ENCODE data around the gene SYTL3. TPM values are rescaled to one million over a fixed set of nuclear protein-coding genes. Genes with fewer than 3 reads are reported as not detected.

SYTL3 gene
- total and polyA plus RNA-seq, 7 donors, result 1.7 to 17.3 (median 4.1) TPM

DNA sequence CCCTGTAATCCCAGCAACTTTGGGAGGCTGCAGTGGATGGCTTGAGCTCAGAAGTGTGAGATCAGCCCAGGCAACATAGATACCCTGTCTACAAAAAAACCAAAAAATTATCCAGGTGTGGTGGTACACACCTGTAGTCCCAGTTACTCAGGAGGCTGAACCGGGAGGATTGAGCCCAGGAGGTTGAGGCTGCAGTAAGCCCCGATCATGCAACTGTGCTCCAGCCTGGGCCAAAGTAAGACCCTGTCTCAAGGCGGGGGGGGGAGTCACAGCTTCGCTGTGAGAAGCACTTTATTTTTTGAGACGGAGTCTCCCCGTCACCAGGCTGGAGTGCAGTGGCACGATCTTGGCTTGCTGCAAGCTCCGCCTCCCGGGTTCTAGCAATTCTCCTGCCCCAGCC is 115.1 kb downstream of the SYTL3 start:
- 93 to 98% (median 97%) methylated on average over 9 of the region's 9 CpGs for WGBS, 3 donors
- ATAC-seq (no peak), DNase-seq (no peak)
- Histone ChIP-seq H3K27me3 (ENCODE audit: insufficient read depth in 3 of 3, low read length in 2 of 3) (no peaks in the 10 kb centered on the region), H3K36me3 (ENCODE audit: insufficient read depth in 1 of 2, low read depth in 1 of 2) (peaks cover 3 to 86% of the 10 kb centered on the region in 2 donors), H3K4me1 (no peaks in the 10 kb centered on the region), H3K9me3 (no peaks in the 10 kb centered on the region), H3K27ac (no peak overlapping the region), H3K4me3 (no peak overlapping the region)
- TF ChIP-seq, protein P1, sequence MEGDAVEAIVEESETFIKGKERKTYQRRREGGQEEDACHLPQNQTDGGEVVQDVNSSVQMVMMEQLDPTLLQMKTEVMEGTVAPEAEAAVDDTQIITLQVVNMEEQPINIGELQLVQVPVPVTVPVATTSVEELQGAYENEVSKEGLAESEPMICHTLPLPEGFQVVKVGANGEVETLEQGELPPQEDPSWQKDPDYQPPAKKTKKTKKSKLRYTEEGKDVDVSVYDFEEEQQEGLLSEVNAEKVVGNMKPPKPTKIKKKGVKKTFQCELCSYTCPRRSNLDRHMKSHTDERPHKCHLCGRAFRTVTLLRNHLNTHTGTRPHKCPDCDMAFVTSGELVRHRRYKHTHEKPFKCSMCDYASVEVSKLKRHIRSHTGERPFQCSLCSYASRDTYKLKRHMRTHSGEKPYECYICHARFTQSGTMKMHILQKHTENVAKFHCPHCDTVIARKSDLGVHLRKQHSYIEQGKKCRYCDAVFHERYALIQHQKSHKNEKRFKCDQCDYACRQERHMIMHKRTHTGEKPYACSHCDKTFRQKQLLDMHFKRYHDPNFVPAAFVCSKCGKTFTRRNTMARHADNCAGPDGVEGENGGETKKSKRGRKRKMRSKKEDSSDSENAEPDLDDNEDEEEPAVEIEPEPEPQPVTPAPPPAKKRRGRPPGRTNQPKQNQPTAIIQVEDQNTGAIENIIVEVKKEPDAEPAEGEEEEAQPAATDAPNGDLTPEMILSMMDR (IDR thresholded peaks at IDR 0.05), result no peak
- intact Hi-C loops (cut with DNase I), result no loop called here

DNA sequence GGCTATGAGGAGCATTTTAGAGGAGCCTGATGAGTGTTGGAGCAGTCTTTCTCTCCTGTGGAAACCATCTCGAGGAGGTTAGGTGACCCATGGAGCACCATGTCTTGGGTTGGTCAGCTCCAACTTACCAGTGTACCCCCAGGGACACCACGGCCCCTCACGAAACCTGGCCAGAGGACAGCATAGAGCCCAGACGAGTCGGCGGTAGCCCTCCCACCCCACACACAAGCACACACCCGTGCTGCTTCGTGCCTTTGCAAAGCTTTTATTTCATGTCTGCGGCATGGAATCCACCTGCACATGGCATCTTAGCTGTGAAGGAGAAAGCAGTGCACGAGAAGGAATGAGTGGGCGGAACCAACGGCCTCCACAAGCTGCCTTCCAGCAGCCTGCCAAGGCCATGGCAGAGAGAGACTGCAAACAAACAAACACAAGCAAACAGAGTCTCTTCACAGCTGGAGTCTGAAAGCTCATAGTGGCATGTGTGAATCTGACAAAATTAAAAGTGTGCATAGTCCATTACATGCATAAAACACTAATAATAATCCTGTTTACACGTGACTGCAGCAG is 115.7 kb downstream of the SYTL3 start:
- TF ChIP-seq, protein P1 (IDR thresholded peaks at IDR 0.05), result no peak
- H3K9me3 ChIP-seq, result no peaks in the 10 kb centered on the region
- 79 to 83% (median 81%) methylated on average over 13 of the region's 13 CpGs for WGBS, 3 donors
- H3K4me3 ChIP-seq, result no peak overlapping the region
- H3K27ac ChIP-seq, result no peak overlapping the region
- no peaks in the 10 kb centered on the region for H3K27me3 ChIP-seq (ENCODE audit: insufficient read depth in 3 of 3, low read length in 2 of 3)
- DNase-seq (no peak), ATAC-seq (no peak)
- H3K4me1 ChIP-seq, result no peaks in the 10 kb centered on the region
- intact Hi-C loops (cut with DNase I), result no loop called here
- H3K36me3 ChIP-seq (ENCODE audit: insufficient read depth in 1 of 2, low read depth in 1 of 2), result peaks cover 3 to 91% of the 10 kb centered on the region in 2 donors

DNA sequence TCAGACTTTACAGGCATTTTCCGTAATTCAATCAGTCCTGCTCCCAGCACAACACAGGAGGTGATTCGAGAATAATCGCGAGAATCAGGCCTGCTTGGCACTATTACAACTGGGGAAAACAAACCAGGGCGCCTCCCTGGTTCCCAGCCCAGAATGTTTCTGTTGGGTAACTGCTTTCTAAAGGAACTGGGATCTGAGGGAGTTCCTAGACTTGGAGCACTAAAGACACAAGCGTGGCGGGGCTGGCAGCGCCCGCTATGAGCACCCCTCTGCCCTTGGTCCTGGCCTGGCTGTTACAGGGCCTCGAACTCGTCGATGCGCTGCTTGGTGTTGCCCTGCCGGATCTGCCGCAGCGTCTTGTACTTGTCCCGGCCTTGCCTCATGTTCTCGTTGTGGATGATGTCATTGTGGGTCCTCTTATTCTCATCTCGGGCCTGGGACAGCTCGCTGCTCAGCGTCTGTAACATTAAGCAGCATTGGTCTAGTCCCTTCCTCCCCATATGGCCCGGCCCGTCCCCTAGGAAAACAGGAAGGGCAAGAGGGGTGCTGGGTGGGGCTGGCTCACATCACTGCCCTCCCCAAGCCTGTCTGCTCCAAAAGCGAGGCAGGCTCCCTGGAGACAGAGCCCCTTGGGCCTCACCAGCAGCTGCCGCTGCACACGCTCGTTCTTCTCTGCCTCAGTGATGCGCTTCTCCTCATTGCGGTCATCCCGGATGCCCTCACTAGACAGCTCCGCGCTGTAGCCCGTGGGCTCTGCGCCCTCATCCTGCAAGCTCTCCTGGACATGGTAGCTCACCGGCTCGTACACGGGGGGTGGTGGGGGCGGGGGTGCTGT is 117.0 kb downstream of the SYTL3 start:
- TF ChIP-seq, protein P1 (IDR thresholded peaks at IDR 0.05), result no peak
- Histone ChIP-seq H3K27ac (no peak overlapping the region), H3K9me3 (no peaks in the 10 kb centered on the region), H3K36me3 (ENCODE audit: insufficient read depth in 1 of 2, low read depth in 1 of 2) (peaks cover 3 to 93% of the 10 kb centered on the region in 2 donors), H3K27me3 (ENCODE audit: insufficient read depth in 3 of 3, low read length in 2 of 3) (no peaks in the 10 kb centered on the region), H3K4me3 (no peak overlapping the region), H3K4me1 (no peaks in the 10 kb centered on the region)
- intact Hi-C loops (cut with DNase I), result no loop called here
- no peak for DNase-seq
- WGBS, 3 donors, result 87 to 90% (median 89%) methylated on average over 38 of the region's 38 CpGs
- no peak for ATAC-seq

DNA sequence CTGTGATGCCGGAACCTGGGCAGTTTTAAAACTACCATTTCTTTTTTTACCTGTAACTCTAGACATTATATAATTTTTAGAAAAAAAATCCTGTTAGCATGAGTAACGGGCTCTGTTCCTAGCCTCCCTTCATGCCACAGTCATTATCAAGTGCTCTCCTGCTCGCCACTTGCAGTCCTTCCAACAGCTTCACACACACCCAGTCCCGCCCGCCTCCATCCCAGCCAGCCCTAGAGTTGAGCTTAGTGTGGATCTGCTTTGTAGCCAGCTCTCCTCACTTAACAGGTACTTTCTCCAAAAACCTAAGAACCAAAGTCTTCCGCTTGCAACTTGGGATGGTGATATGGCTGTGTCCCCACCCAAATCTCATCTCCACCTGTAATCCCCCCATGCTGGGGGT is 117.9 kb downstream of the SYTL3 start:
- DNase-seq (no peak), ATAC-seq (no peak)
- no peaks in the 10 kb centered on the region for H3K27me3 ChIP-seq (ENCODE audit: insufficient read depth in 3 of 3, low read length in 2 of 3)
- H3K36me3 ChIP-seq (ENCODE audit: insufficient read depth in 1 of 2, low read depth in 1 of 2), result peaks cover 3 to 89% of the 10 kb centered on the region in 2 donors
- H3K27ac ChIP-seq, result no peak overlapping the region
- H3K9me3 ChIP-seq, result no peaks in the 10 kb centered on the region
- whole genome bisulfite sequencing, 3 donors, result 95 to 97% (median 97%) methylated on average over 6 of the region's 6 CpGs
- TF ChIP-seq, protein P1 (IDR thresholded peaks at IDR 0.05), result no peak
- intact Hi-C loops (cut with DNase I), result no loop called here
- H3K4me3 ChIP-seq, result no peak overlapping the region
- no peaks in the 10 kb centered on the region for H3K4me1 ChIP-seq

All from psoas muscle (tissue), 8 donors.